ENCODE measurements around the gene ARSG.
"Not testable (repeated sequence)": the region's sequence is repeated elsewhere in the genome, so short reads cannot be mapped to it uniquely, and the experiment has no call there.

ARSG gene

DNA sequence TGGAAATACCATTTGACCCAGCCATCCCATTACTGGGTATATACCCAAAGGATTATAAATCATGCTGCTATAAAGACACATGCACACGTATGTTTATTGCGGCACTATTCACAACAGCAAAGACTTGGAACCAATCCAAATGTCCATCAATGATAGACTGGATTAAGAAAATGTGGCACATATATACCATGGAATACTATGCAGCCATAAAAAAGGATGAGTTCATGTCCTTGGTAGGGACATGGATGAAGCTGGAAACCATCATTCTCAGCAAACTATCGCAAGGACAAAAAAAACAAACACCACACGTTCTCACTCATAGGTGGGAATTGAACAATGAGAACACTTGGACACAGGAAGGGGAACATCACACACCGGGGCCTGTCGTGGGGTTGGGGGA lies 9.3 kb upstream of the ARSG start:
- not testable (repeated sequence) for DNase-seq

DNA sequence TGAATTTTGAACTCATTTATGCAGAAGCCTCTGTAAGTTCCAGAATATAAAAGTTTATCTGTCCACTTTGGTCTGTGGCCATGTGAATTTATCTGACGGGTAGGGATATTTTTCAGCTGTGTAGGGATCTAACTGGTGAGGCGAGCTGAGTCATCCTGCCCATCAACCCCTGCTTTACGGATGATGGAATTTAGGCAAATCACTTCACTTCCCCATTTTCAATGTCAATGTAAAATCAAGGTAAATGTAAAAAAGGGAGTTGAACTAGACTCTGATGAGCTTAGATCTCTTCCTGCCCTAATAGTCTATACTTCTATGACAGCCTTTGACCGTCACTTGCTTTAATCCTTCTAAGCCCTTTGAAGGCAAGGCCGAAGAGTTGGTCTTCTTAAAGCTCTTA lies 2.9 kb upstream of the ARSG start:
- no peak for DNase-seq

DNA sequence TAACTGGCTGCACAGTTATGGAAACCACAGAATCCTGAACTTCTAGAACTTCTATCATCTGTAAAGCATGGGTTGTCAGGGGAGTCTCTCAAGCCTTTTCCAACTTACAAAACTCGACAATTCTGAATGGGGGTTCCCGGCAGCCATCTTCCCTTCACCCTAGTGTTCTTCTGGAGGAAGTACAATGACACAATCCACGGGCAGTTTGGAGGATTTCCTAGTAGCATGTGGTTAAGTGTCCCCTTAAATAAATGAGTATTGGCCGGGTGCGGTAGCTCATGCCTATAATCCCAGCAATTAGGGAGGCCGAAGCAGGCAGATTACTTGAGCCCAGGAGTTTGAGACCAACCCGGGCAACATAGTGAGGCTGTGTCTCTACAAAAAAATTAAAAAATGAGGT lies 2.5 kb upstream of the ARSG start:
- no peak for DNase-seq

DNA sequence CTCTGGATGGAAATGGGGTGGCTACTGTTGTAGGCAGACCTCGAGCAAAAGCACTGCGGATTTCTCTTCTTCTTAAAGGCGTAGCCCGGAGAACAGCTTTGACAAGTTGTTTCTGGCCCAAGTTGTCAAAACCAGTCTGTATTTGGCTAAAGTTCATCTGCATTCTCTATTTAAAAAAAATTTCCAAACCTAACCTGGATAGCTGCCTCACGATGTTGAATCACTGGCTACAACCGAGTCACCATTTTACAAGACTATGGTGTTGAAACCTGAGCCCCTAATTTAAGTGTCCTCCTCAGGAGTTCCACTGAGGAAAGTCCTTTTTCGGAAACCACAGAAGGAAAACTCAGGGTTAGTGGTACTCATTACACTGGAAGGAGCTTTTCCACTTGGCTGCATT lies 1.8 kb upstream of the ARSG start:
- no peak for DNase-seq

DNA sequence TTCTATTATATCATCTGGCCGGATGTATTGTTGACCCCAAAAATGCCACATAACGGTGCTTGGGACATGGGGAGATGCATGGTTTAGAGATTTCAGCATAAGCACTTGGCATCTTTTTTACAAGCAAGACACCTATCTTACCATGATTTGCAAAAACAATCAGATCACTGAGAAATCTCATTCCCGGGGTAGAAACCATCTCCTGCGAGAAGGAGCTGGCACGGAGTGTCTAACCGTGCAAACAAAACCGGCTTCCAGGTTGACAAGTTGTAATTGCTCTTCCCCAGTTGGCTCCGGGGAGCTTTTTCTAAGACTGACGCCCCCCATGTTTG lies 1.4 kb upstream of the ARSG start:
- no peak for DNase-seq

DNA sequence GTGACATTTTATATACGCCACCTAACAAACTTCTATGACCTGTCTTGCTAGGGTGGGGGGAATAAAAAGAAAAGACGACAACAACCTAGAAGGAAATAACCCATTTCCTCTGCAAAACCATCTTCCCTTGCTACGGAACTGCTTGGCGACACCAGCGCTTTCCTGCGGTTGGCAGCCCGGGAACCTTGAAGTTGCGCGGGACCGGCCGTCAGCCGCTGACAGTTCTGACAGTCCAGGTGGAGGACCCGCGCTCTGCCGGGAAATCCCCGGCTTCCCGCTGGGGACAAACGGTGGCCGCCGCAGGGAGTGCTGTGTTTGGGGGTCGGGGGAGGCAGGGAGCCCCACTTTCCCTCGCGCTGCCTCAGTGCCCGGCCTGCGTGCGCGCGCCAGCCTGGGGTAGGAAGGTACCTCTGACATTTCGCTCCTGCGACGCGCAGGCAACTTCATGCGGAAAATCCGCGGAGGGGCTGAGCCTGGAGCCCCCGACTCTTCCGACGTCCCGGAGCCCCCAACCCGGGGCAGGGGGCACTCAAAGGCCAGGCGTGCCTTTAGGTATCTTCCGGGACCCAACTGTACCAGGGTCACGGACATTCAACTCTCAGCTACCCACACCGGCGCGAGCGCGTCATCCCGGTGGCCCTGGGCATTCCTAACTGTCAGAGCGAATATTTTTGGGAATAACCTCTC lies 884 bp upstream of the ARSG start:
- no peak for DNase-seq

DNA sequence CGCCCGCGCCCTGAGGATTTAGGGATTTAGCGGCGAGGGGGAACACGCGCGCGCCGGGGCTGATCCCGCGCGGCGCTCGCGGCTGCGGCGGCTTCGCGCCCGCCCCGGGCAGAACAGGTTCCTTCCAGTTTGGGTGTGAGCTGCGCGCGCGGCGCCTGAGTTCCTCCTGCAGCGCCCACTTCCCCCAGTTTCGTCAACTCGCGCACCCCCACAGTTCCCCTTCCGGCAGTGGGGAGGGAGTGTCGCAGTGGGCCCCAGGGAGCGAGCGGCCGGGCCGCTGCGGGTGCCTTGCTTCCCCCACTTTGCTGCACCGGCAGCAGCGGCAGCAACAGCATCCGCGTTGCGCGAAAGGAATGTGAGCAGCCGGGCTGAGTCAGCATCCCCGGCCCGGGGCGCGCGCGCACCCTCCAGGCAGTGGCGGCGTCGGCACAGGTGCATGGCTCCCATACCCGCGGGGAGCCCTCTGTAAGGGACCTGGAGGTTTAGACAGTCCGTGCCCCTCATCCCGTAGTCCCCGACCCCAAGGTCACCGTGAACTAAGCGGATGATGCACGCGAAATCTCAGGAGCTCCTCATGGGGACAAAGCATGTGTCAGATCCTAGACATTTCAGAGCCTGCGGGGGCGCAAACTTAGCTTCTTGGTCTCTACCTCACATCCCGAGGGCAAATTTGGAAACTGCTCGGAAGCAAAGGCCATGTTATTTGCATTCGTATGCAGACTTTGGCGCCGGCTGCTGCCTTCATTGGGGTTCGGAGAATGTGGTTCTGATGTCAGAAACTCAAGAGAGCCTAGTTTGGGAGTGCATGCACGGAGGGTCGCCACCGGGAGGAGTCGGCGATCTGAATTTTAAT lies 767 bp downstream of the ARSG start:
- DNase-seq = no peak

DNA sequence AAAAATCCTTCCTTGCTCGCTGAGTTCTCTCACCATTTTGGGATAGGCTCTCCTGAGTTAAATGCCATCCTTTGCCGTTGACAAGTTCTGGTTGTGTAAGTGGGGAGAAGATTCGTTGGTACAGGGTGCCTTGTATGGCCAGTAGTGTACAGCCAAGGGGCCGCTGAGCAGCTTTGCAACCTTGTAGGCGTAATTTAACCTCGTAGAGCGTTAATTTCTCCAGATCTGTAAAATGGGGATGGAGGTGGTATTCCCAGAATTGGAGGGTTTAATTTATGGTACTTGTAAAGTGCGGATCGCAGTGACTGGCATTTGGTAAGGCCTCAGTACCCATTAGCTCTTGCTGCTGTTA lies 1.4 kb downstream of the ARSG start:
- no peak for DNase-seq

DNA sequence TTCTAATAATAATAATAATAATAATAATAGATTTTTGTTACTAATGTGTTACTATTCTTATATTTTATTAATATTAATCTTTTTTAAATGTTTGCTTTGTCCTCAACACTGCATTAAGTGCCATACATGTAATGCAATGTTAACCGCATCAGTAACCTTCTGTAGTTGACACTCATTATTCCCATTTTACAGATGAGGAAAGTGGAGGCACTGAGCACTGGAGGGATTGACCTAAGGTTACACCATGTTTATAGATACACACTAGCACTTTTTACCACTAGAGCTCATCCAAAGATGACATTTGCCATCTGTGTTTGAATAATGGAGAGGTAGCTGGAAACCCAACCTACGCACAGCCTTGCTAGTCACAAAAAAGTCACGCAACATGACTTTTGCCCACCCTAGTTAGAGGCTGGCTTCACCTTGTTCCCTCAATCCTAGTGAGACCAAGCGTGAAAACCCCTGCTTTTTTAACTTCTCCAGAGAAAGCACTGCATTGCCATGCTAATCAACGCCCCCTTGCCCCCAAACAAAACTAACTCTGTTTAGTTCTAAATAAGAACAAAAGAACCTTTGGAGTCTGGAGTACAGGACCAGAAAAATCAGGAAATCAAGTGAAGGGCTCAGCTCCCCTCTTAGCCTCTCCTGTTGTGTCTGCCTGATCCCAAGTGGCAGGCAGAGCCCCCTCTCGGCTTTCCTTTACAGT lies 2.3 kb downstream of the ARSG start:
- DNase-seq = no peak

DNA sequence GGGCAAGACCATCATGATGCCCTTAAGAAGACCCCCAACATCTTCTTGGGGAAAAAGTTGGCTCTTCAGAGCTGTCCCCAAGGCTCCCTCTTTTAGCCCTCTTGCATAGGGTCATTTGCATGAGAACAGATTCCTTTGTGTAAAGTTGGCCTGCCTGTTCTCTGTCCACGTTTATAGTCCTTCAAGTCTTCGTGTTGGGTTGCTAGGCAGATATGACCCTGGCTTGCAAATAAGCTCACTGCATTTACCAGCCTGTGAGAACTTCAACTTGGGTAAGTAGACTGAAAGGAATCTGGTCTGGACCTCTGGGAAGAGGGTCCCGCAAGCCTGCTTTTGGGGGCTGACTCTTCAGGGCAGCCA lies 2.9 kb downstream of the ARSG start:
- DNase-seq = no peak

DNA sequence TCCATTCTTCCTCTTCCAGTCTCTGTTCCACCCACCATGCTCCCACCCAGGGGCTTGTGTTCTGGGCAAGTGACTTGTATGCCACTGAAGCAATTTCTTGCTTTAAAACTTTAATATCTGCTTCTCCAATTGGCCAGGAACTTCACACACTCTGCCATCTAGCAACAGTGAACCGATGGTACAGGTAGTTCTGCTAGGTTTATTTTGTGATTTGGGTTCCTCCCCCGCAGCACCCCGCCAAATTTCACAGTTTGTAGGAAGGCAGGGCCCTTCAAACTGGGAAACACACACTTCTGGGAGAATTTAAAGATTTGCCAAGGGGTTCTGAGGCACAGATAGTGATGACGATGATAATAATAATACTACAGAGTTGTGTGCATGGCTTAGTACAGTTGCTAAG lies 3.3 kb downstream of the ARSG start:
- DNase-seq = no peak

DNA sequence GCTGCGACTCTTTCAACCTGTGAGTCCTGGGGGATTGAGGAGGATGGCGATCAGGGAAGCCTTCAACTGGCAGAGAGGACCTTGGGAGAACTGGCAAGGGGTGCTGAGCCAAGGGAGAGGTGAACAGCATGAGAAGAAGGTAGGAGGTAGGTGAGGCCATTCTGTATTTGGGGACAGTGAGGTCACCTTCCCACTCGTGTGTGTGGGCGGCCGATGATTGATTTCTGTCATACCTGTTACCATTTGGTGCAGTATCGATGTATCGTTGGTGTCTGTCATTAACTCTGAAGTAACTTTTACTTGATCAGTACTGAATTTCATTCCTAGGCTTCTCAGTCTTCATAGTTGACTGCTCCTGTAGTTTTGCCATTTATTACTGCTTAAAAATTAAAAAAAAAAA lies 3.8 kb downstream of the ARSG start:
- DNase-seq = no peak

DNA sequence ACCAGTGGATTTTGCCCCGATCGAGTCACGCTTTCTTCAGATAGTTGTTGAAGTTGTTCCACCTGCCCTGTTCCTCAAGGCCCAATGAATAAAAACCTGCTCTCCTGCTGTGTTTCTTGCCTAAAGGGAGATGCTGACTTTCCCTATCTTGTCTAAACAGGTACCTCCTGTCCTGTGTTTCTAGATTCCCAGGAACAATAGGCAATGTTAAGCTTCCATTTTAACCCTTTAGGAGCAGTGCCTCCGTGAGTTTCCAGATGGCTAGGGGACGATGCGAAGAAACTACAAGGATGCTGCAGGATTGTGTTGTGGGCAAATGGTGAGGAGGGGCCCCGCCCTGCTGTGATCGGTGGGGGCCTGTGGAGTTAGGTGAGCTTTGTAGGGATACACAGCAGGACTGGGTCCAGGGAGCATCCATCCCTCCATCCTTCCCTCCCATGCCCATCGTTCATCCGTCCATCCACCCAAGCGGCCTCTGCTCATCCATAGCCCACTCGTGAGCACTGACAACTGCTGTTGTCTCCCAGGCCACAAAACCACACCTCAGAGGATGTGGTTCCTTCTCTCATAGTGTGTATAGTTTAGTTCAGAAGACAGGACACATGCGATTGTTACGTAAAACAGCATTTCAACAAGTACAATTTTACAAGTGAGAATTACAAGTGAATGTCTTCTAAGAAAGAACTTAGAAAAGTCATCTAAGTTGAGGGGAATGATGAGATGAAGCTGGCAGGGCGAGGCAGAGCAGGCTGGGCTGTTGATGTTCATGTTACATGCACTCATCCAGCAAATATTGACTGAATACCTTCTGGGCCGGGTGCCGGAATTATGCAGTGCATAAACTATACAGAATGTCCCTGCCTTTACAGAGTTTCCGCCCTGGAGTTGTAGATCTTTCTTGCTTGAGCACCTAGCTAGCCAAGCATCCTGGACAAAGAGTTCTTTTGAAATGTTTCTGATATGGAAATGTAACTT lies 5.2 kb downstream of the ARSG start:
- no peak for DNase-seq

DNA sequence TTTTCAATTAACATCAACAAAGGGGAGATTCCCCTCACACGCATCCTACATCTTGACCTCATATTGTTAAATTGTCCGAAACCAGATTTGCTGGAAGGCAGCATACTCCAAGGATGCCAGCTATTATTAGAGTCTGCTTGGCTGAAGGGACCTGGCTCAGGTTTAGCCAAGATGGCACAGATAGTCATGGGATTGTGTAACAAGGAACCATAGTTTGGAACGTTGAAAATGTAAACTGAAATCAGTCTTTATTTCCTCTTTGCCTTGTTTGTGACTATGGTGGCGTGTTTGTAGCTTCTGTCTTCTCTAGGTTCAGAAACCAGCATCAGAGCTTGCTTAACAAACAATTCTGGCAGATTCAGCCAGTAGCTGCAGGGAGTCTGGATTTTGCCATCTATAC lies 5.9 kb downstream of the ARSG start:
- no peak for DNase-seq

DNA sequence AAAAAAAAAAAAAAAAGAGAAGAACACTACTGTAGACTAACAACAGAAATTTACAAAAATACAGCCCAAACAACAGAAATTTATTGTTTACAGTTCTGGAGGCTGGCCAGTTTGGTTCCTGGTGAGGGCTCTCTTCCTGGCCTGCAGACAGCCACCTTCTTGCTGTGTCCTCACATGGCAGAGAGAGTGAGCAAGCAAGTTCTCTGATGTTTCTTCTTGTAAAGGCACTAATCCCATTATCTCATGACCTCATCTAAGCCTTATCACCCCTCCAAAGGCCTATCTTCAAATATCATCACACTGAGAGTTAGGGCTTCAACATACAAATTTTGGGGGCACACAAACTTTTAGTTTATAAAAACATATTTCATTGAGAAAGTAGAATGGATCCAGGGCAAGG lies 7.3 kb downstream of the ARSG start:
- no peak for DNase-seq

DNA sequence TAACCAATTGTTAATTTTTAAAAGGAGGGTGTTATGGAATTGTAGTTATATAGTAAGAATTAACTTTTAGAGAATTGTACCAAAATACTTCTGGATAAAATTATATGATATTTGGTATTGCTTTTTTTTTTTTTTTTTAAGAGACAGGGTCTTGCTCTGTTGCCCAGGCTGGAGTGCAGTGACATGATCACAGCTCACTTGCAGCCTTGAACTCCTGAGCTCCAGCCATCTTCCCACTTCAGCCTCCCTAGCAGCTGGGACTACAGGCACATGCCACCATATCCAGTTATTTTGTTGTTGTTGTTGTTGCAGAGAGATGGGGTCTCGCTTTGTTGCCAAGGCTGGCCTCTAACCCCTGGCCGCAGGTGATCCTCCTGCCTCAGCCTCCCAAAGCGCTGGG lies 8.5 kb downstream of the ARSG start:
- no peak for DNase-seq

DNA sequence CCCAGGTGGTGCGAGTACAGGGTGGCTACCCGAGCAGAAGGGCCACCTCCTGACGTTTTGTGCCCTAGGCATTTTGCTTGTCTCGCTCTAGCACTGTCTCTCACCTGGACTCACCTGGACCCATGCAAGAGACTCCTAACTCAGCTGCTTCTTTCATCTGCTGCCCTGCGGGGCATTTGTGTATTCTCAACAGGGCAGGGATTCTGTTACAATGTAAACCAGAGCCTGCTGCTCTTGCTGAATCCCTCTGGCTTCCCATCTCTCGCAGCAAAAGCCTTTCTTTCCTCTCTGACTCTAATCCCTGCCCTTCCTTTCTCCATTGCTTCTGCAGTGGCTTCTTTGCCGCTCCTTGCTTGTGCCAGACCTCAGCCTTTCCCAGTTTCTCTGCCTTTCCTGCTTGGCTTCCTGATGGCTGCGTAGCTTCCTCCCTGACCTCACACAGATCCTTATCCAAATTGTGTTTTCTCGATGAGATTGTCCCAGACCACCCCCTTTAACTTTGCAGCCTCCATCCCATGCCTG lies 10.2 kb downstream of the ARSG start:
- no peak for DNase-seq

DNA sequence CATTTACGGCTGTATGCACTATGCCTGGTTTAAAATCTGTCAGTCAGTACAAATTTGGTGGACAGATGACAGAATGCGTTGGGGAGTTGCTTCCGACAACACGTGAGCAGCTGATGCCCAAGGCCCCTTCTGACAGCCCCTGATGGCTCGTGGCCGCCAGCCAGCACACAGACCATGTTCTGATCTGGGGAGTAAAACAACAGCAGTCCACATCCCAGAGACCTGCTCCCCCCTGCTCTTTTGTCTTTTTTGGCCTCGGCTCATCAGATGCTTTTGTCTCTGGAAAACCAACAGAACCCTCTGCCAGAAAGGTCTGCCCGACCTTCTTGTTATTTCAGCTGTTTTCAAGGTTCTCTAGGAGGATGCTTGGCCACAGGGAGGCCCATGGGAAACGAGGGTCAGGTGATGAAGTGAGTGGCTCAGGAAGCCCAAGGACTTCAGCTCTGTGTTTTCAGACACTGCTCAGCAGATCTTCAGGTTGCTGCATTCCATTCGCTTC lies 10.8 kb downstream of the ARSG start:
- no peak for DNase-seq

DNA sequence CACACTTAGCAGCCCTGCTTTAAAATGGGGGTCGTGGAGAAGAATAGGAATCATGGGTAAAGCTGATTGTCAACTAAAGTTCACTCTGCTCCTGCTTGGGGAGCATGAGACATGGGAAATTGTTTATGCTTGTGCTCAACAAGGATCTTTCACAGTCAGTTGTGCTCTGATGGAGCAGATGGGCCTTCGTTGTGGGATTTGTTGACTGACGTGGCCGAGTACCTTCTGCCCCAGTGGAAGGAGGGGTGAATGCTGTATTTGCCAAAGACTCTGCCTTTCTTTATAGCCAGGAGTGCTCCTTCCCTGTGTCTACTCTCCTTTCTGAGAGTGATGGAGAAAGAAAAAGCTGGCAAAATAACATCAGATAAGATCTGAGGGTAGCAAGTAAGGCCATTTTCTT lies 11.4 kb downstream of the ARSG start:
- DNase-seq = no peak

DNA sequence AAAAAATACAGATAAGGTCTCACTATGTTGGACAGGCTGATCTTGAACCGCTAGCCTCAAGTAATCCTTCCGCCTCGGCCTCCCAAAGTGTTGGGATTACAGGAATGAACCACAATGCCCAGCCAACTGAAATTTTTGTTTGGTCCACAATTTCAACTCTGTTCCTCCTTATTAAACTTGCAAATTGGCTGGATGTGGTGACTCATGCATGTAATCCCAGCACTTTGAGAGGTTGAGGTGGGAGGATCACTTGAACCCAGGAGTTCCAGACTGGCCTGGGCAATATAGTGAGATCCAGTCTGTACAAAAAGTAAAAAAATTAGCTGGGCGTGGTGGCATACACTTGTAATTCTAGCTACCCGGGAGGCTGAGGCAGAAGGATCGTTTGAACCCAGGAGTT lies 13.4 kb downstream of the ARSG start:
- no peak for DNase-seq

DNA sequence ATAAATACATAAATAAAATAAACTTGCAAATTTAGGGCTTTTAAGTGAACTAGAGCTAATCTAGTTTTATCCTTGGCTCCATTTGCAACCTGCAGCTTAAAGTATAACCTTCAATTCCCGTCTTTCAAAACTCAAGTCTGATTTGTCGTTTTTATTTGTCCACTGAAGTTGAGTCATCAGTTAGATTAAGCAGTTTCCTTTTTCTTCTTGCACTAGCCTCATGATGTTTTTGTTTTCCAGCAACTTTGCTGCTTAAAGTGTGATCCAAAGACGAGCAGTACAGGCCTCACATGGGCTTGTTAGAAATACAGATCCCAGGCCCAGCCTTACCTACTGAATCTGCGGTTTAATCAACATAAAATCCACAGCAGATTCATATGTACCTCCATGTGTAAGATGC lies 13.8 kb downstream of the ARSG start:
- no peak for DNase-seq

DNA sequence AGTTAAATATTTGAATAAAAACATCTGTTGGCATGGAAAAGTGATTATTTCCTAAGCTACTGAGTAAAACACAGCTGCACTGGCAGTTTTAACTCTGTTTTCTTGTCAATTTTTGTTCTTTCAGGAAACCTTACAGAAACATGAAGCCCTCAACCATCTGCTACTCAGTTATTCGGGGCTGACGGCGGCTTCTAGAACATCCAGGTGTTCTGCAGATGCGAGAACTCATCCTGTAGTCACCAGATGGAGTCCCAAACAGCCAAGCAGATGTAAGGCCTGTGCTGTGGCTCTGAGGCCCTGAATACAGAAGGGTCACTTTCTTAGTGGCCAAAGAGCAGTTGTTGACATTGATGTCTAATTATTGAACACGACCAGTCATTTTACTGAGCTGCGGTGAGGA lies 15.5 kb downstream of the ARSG start:
- no peak for DNase-seq

DNA sequence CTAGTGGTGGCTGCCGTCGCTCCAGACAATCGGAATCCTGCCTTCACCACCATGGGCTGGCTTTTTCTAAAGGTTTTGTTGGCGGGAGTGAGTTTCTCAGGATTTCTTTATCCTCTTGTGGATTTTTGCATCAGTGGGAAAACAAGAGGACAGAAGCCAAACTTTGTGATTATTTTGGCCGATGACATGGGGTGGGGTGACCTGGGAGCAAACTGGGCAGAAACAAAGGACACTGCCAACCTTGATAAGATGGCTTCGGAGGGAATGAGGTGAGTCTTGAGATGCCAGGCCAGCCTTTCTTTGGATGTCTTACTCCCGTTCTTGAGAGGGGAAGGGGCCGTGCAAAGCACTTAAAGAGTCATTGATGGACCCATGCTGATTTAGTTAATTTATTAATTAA lies 16.1 kb downstream of the ARSG start:
- DNase-seq = no peak
